ENCODE measurements around the gene LRRC26. TPM values are rescaled to one million over a fixed set of nuclear protein-coding genes. Genes with fewer than 3 reads are reported as not detected.

The LRRC26 gene
- total RNA-seq, 2 donors from 2014 or later = not detected

GRCh38 chr9:137176302-137177182 is 6.7 kb upstream of the LRRC26 start:
- TF ChIP-seq, protein P1, sequence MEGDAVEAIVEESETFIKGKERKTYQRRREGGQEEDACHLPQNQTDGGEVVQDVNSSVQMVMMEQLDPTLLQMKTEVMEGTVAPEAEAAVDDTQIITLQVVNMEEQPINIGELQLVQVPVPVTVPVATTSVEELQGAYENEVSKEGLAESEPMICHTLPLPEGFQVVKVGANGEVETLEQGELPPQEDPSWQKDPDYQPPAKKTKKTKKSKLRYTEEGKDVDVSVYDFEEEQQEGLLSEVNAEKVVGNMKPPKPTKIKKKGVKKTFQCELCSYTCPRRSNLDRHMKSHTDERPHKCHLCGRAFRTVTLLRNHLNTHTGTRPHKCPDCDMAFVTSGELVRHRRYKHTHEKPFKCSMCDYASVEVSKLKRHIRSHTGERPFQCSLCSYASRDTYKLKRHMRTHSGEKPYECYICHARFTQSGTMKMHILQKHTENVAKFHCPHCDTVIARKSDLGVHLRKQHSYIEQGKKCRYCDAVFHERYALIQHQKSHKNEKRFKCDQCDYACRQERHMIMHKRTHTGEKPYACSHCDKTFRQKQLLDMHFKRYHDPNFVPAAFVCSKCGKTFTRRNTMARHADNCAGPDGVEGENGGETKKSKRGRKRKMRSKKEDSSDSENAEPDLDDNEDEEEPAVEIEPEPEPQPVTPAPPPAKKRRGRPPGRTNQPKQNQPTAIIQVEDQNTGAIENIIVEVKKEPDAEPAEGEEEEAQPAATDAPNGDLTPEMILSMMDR (IDR thresholded peaks at IDR 0.05) = no peak
- no peaks in the 10 kb centered on the region for H3K4me1 ChIP-seq (ENCODE audit: control insufficient read depth in 1 of 2, low read depth in 2 of 2)
- H3K9me3 ChIP-seq = no peaks in the 10 kb centered on the region
- DNase-seq (ENCODE audit: low spot score) = no peak
- H3K27ac ChIP-seq = no peak overlapping the region
- no peaks in the 10 kb centered on the region for H3K27me3 ChIP-seq (replicated peaks; ENCODE audit: insufficient read depth)
- peaks cover 23% of the 10 kb centered on the region for H3K36me3 ChIP-seq
- no peak overlapping the region for H3K4me3 ChIP-seq
- no peak for ATAC-seq (ENCODE audit: insufficient number of reproducible peaks, low FRiP score, low read depth)

DNA sequence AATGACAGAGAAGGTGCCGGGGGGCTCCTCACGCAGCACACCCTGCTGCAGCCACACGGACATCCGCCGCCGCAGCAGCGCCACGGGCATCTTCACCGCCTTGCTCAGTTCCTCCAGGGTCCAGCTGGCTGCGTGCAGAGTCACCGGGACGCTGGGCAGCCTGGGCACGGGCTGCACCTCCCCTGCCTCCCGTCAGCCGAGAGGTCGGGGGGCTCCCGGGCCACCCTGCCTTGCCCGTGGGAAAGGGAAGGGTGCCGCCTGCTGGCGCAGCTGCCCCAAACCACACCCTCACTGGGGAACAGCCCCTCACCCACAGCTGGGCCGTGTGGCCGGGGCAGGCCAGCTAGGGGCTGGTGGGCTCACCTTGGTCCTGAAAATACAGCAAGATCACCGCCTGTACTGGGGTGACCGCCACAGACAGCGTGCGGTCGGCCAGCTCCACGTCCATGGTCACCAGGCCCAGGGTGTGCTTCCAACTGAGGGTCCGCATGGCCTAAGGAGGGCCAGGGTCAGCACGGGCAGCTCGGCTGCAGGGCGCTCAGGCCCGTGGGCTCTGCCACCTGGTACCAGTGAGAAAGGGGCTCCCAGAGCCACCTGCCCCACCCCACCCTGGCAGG is 5.6 kb upstream of the LRRC26 start:
- TF ChIP-seq, protein P1 (IDR thresholded peaks at IDR 0.05) = no peak
- no peak for ATAC-seq (ENCODE audit: insufficient number of reproducible peaks, low FRiP score, low read depth)
- Histone ChIP-seq H3K4me1 (ENCODE audit: control insufficient read depth in 1 of 2, low read depth in 2 of 2) (no peaks in the 10 kb centered on the region), H3K27me3 (replicated peaks; ENCODE audit: insufficient read depth) (no peaks in the 10 kb centered on the region), H3K4me3 (no peak overlapping the region), H3K36me3 (peaks cover 13% of the 10 kb centered on the region), H3K9me3 (no peaks in the 10 kb centered on the region), H3K27ac (no peak overlapping the region)
- no peak for DNase-seq (ENCODE audit: low spot score)

GRCh38 chr9:137174722-137175293 is 5.0 kb upstream of the LRRC26 start:
- no peaks in the 10 kb centered on the region for H3K9me3 ChIP-seq
- TF ChIP-seq, protein P1 (IDR thresholded peaks at IDR 0.05) = no peak
- H3K27ac ChIP-seq = no peak overlapping the region
- DNase-seq (ENCODE audit: low spot score) (no peak), ATAC-seq (ENCODE audit: insufficient number of reproducible peaks, low FRiP score, low read depth) (no peak)
- no peak overlapping the region for H3K4me3 ChIP-seq
- peaks cover 0 to 1% of the 10 kb centered on the region in 2 donors for H3K4me1 ChIP-seq (ENCODE audit: control insufficient read depth in 1 of 2, low read depth in 2 of 2)
- peaks cover 6% of the 10 kb centered on the region for H3K36me3 ChIP-seq
- no peaks in the 10 kb centered on the region for H3K27me3 ChIP-seq (replicated peaks; ENCODE audit: insufficient read depth)

- TF ChIP-seq, protein P1 (IDR thresholded peaks at IDR 0.05) = no peak
- H3K4me1 ChIP-seq (ENCODE audit: control insufficient read depth in 1 of 2, low read depth in 2 of 2) = peaks cover 6 to 9% of the 10 kb centered on the region in 2 donors
- H3K27ac ChIP-seq = no peak overlapping the region
- H3K9me3 ChIP-seq = no peaks in the 10 kb centered on the region
- ATAC-seq (ENCODE audit: insufficient number of reproducible peaks, low FRiP score, low read depth) (no peak), DNase-seq (ENCODE audit: low spot score) (no peak)
- H3K4me3 ChIP-seq = no peak overlapping the region
- no peaks in the 10 kb centered on the region for H3K36me3 ChIP-seq
- H3K27me3 ChIP-seq (replicated peaks; ENCODE audit: insufficient read depth) = peaks cover 5% of the 10 kb centered on the region
Observed at GRCh38 chr9:137173796-137174664, 4.2 kb upstream of the LRRC26 start.

All from thoracic aorta (tissue), 2 donors.